NCI-H1417 (cell line): ENCODE data around the gene POLR1A.

Experiments used
- DNase-seq, 3 experiments: peaks; one replicate each; lab custom pipeline; 2025; lab: John Stamatoyannopoulos, UW

POLR1A gene

DNA sequence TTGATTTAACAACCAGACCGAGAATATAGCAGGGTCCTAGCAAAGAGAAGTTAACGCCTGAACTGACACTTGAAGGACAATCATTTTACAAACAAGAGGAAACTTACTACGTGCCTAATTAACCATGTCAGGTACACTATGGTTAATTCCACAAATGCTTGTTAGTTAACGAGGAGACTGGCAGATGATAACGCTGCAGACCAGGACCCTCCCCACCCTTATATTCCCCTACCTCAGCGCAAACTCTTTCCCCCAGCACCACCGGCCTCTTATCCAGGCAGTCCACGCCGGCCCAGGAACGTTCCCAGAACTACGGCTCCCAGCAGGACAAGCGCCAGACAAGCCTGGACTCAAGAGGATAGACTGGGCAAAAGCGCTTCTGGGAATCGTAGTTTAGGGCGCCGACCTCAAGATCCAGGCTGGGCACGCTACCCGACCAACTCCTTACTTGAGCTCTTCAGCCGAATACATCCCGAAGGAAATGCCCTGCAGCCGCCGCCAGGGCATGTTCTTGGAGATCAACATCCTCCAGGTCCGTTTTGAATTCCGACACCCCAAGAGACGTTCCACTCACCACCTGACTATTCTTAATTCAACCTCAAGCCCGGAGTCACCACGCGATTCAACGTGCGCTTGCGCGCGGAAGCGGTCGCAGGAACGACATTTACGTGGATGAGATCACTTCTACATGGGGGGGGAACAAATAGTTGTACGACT lies at the start of gene POLR1A:
Gene POLR1A (minus strand): TSS at position 635 of the 717 bp plus-strand sequence. CDS start 110 bp downstream, at position 525.
- DNase-seq: peak; percentile 91 to 95 (median 92)

DNA sequence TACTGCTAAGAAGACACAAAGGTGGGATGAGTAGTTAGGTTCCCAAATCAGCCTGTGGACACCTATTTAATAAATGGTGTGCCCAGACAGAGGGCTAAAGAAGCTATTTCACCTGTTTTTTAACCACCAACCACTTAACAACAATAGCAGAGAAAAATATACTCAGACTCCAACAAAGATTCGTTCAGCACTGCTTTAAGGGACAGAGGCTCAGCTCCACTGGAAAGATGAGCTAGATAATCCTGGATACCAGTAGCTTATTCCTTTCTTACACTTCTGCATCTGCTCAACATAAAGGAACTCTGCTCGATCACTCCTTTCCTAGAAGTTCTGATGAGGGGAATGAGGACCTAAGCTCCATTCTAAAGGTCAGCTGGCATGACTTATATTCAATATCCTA lies 44.8 kb upstream of the POLR1A start:
- no peak for DNase-seq

DNA sequence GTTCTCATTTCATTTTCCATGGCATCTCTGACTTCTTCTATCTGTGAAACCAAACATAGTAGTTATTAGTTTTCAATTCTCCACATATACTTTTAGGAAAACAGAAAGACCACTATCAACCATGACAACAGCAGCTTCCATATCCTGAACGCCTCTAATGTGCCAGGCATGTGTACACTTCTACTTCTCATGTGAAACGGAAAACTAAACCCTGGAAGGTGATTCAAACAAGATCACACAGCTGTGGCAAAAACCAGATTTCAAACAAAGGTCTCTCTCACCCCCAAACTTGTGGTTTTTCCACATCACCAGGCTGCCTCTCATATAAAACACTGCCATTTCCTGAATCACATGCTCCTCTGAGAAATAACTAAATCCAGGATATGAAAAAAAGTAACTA lies 42.1 kb upstream of the POLR1A start:
- no peak for DNase-seq

DNA sequence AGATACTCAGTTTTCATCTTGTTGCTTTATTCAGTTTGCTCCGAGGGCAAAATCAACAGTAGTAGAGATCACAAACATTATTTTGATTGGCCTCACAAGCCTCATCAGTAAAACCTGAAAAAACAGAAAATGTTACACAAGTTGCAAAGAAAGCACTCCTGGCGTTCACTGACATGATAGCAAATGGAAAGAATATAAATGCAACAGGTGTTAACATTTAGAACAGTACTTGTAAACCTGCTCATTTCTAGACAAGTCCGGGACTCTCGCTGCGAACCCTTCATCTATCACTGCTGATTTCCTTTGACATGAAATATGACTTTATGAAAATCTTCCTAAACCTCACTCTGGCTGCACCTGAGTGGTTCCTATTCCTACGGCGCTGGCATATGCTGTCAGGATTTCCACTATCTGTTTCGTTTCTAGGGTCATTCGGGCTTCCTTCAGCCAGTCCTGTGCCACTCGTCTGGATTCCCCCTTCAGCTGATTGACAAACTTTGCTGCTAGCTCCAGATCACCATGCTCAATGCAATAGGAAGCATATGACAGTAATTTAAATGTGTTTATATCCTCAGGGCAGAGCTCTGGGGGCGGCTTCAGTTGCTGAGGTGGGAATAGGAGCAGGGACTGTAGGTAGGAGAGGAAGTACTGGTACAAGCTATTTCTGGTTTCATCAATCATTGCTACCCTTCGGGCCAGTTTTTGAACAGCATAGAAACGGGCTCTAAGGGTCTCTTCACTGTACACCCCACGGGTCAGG lies 38.4 kb upstream of the POLR1A start:
- no peak for DNase-seq

DNA sequence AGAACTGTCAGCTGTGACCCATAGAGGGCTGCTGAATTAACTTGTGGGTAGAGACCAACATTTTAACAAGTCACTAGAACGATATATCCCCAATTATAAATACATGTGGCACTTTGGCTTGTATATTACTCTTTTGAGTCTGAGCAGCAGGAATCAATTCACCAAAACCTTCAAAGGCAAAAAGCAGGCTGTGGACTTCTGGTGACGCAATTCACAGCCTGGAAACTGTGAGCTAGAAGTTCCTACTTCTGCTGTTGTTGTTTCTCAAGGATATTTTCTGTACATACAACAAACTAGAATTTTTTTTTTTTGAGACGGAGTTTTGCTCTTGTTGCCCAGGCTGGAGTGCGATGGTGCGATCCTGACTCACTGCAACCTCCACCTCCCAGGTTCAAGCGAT lies 37.6 kb upstream of the POLR1A start:
- no peak for DNase-seq

DNA sequence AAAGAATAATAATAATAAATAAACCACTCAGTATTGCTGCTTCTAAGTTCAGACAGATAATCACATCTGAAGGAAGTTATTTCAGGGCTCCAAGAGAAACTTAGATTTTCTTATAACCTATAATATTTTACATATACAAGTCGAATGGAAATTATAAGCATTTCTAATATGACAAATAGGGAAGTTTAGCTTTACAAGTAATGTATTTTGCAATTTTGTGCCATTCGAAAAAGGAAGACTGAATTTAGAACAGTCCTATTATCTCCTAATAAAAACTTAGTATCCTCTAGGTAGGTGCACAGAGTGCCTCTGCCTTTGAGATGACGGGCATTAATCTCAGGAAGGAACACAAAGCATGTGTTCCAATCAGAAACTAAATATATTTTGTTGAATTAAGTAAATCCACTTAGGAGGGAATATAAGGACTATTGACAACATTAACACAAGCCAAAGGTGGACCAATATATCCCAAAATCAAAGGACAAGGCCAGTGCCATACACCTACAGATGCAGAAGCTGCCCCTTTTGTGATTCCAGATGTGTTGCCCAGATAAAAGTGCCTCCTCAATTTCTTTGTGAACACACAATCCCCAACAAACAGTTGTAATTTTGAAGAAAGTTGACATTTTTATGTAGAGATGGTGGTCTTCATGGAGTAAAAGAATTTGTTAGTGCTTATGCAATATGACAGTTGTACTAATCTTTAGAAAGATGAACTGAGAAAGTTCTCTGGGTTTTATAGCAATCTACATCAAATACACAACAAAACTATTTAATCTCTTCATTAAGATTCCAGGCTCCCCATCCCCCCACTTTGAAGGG lies 37.0 kb upstream of the POLR1A start:
- DNase-seq: no peak

DNA sequence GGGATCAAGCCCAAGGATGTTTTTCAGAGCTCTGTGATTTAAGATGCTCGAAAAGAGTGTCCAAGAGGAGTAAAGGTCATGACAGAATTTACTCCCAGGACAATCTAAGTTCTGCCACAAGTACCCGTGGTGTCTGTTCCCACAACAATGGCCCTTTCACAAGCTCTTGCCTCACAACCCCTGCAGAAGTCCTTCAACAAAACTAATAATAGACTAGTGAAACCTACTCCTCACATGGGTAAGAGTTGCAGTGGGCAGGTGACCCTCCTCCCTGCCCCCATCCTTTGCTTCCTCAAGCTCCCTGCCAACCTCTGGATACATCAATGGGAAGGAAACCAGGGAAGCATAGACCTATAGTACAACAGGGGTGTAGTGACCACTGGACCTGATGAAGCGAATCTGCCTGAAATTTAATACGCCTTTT lies 35.3 kb upstream of the POLR1A start:
- no peak for DNase-seq

DNA sequence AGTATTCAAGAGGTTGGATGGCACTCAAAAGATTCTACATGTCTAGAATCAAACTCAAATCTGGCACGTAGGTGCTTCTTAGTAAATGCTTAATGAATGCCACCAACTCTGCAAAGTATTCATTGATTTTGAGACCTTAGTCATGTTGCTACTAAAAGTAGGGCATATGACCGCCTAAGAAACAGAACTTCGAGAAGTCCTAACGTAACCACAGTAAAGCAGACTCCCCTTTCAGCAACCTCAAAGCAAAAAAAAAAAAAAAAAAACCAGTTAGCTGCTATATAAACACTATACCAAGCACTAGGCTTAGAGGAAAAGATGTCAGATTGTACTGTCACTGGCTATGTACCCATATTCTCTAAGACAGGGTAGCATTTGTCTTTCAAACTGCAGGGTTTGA lies 34.3 kb upstream of the POLR1A start:
- DNase-seq: no peak

DNA sequence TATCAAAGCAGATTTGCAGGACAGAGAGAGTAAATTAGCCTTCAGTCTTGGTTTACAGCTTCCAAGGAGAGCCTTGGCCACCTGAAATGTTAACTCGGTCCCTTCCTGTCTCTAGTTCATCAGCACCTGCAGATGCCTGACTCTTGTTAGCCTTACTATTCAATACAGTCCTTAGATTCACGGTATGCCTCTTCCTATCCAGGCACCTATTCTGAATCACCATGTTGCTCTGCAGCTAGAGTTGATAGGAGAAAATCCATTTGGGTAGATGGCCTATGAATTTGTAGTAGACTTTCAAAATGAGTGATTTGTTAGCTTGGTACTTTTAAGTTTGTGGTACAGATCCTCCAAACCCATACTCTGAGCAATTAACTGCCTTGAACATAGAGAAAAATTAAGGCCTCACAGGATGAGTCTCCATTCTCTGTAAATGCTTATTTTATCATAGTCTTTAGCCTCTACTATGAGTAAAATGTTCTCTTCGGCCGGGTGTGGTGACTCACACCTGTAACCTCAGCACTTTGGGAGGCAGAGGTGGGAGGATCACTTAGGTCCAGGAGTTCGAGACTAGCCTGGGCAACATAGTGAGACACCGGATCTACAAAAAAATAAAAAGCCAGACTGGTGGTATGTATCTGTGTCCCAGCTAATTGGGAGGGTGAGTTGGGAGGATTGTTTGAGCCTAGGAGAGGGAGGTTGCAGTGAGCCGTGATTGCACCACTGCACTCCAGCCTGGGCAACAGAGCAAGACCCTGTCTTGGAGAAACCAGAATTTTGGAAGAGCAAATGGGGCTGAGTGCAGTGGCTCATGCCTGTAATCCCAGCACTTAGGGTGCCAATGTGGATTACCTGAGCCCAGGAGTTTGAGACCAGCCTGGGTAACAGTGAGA lies 33.3 kb upstream of the POLR1A start:
- no peak for DNase-seq

DNA sequence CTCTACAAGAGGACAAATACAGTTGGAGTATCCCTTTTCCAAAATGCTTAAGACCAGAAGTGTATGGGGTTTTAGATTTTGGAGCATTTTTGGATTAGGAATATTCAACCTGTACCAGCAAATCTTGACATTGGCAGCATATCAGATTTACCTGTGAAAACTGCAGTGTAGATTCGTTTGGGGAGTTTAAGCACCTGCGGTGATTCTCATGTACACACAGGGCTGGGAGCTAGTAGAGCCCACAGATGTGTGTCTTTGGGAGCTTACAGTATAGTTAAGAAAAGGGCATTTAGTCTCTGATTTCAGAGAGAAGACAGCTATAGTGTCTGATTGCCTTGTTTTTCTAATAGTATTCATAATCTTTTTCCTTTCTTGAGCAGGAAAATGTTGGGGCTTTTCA lies 30.5 kb upstream of the POLR1A start:
- DNase-seq: no peak

DNA sequence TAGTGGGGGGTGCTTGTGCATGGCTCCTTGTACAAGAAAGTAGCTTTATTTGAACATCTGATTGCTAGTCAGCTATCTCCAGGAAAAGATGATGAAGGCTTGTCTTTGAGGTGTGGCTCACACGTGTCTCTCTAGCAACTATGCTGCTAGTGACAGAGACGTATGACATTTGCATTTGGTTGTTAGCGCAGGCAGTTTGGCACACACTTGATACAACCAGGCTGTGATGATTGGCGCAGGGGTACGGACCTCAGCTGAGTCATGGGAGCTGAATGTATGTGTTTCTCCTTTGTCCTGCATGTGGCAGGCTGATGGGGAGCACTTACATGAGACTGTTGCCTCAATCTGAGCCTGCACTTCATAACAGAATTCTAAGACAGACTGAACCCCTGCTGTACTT lies 30.0 kb upstream of the POLR1A start:
- DNase-seq: no peak

DNA sequence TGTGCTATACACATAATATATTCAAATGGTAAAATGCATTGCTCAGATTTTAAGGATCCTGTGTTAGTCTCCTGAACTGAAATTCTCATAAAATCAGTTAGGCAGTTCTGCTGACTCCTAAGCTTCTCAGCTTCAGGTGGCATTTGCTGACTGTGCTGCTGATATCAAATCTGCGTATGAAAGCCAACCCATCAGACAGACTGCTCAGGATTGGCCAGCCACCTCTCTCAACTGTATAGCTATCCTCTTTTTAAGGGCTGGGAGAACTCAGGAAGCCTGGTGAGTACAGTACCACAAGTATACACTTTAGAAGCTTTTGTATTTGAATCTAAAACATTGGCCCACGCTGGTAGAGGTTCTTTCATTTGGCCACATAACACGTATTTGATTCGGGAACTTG lies 29.0 kb upstream of the POLR1A start:
- DNase-seq: no peak

DNA sequence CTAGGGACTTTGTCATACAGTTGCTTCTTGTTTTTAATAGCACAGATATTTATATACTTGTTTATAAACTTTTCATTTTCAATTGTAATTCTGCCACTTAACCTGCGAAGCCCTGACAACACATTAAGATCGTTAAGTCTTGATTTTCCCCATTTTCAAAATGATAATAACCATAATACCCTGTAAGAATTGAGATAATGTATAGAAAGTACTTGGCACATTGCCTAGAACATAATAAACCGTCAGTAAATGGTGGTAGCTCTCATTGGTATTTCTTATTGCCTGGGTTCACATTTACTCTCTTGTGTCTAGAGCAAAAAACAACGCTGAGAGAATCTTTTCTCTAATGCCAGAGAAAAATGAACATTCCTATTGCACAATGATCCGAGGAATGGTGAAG lies 19.0 kb upstream of the POLR1A start:
- DNase-seq: no peak

DNA sequence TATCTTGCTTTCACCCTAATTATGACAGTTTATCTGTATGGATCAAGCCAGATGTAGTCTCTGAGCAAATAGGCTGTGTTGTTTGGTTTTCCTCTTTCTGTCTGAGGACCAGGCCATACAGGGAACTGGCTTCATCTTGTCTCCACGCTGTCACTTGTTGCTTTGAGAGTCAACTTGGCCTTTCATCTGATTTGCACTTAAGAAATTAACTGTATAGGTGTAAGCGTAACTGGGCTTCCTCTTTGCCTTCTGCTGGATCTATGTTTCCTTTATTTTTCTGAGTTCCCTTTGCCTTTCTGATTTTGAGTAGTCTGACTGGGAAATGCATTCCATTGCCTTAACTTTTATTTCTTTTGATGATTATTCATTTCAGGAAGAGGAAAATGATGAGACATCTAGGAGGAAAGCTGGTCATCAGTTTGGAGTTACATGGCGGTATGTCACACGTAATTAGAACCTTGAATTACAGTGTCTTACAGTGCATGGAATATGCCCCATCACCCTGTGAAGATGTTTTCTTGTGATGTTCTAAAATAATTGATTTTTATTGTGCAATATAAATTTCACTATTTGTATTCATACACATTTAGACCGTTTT lies 17.7 kb upstream of the POLR1A start:
- no peak for DNase-seq

DNA sequence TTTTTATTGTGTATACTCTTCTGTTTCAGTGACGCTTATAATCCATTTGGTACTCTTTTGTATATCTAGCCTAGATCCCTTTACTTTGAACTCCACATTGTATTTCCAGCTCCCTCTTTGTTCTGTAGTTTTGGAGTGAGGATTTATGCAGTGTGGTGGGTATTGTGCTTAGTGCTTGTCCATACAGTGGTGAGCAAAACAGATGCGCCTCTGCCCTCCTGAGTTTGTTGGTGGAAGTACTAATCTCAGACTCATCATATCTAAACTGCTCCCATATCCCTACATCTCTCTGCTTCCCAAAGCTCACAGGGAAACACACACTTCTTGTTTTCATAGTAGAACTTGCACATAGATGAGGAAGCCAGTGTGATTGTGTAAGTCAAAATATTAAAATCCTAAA lies 12.4 kb upstream of the POLR1A start:
- no peak for DNase-seq

DNA sequence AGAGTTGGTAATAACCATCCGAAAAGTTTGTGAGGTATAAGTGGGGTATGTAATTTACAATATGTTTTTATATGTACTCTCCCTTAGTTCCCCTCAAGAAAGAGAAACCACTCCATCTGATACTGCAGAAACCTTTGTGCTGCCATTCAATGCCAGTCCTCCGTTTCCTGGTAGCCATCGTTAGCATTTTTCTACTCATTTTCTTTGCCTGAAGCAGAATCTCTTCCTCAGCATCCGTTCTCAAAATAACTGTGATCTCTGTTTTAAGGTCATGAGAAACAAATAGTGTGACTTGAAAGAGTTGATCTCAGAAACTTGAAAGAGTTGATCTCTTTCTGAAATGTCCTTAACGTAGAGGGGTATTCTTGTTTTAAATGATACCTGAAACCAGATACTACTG lies 1.3 kb upstream of the POLR1A start:
- no peak for DNase-seq

DNA sequence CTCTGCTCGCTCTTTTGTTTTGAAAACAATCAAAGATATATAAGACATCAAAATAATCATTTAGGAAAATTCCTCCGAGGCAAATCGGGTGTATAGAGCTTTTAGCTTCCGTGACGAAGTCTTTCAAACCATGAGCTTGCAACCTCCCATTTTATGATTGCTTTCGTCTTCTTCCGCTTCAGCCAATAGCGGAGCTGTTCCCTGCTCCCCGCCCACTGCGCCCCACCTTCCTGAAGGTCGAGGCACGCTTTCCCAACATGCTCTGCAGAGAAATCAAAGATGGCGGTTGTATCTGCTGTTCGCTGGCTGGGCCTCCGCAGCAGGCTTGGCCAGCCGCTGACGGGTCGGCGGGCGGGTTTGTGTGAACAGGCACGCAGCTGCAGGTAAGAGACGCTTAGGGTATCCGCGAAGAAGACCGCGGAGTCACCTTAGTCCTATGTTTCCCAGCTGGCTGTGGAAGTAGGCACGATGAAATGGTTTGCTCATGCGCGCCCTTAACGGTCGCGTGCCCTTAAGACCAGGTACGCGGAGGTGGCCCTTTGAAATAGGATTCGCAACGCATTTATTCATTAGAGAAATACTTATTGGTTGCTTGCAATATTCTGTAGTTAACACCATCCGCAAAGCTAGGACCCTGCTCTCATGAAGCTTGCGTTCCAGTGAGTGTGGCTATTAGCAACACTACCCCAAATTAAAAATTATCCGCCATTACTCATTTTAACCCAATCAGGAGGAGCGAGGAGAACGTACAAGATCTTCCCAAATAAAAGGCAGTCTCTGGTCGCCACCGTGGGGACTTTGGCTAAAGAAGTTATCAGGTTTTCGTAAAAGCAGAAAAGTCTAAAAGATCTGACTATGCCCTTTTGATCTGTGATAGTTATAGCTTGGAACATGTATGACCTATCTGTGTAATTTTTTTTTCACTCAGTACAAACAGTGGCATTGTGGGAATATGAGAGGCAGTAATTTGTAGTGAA lies 571 bp upstream of the POLR1A start, which contains the start of gene PTCD3:
Gene PTCD3 (plus strand): TSS at position 267 of the 977 bp plus-strand sequence. CDS start 13 bp downstream, at position 280.
- DNase-seq: peak; percentile 89 to 95 (median 95)

DNA sequence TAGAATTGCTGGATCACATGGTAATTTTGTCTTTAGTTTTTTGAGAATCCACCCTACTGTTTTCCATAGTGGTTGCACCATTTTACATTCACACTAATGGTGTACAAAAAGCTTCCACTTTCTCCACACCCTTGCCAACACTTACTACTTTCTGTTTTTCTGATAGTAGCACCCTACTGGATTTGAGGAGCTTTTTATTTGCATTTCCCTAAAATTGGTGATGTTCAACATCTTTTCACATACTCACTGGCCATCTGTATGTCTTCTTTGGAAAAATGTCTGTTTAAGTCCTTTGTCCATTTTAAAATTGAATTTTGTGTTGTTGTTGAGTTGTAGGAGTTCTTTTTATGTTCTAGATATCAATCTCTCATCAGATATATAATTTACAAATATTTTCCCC lies 3.5 kb downstream of the POLR1A start:
- no peak for DNase-seq

DNA sequence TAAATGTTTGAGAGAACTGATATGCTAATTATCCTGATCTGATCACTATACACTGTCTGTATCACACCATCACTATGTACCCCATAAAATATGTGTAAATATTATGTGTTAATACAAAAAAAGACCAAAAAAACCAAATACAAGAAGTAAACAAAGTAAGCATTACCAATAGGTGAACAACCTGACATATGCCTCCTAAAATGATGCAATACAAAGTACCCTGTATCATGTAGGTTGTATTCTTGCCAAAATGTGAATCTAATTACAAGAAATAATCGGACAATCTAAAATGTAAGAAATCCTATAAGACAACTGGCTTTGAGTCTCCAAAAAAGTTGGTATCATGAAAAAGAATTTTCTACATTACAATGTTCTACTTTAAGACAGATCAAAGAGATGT lies 7.8 kb downstream of the POLR1A start:
- no peak for DNase-seq
